Right atrium auricular region (tissue), 2 donors: ENCODE data around the gene SLC39A13. TPM values are rescaled to one million over a fixed set of nuclear protein-coding genes. Genes with fewer than 3 reads are reported as not detected.

Experiments used
- DNase-seq: peaks from one replicate; pipeline ENCODE4 v3.0.0-alpha.2; 2019; ENCODE audit warnings: low spot score
- H3K27ac ChIP-seq, 2 donors: fragments of 200-600 bp; sonication (generic); 1 replicate in 1 of 2; 2 replicates in 1 of 2; pipeline ENCODE4 v1.5.1; 2016 to 2019
- H3K27me3 ChIP-seq, 2 donors: fragments of 200-600 bp; sonication (generic); one replicate each; pipeline versions ENCODE4 v1.5.1 to v1.6.0; 2017 to 2019
- H3K36me3 ChIP-seq: fragments of 200-600 bp; sonication (generic); one replicate; pipeline ENCODE4 v1.5.1; 2016
- H3K4me1 ChIP-seq, 2 donors: fragments of 200-600 bp; sonication (generic); one replicate each; pipeline versions ENCODE4 v1.5.1 to v1.6.0; 2017 to 2019
- H3K4me3 ChIP-seq, 2 donors: fragments of 200-600 bp; sonication (generic); 1 replicate in 1 of 2; 2 replicates in 1 of 2; pipeline ENCODE4 v1.5.1; 2017 to 2019; ENCODE audit warnings: mild to moderate bottlenecking in 1 of 2, moderate library complexity in 1 of 2
- H3K9me3 ChIP-seq, 2 donors: fragments of 200-600 bp; sonication (generic); one replicate each; pipeline ENCODE4 v1.5.1; 2019
- CTCF ChIP-seq, 2 donors: fragments of 200-600 bp; sonication (generic); IDR thresholded peaks; one replicate each; pipeline ENCODE4 v1.5.1; 2019; ENCODE audit warnings: antibody characterized with exemption in 2 of 2
- total RNA-seq, 2 donors: library from RNA; depleted of rRNA; stranded (reverse); fragments of >200 nt; gene quantifications; one replicate each; pipeline ENCODE4 v1.1.0, GENCODE V29; 2016

Gene SLC39A13
- total RNA-seq, 2 donors from 2014 or later = 78.4 to 79.8 TPM

DNA sequence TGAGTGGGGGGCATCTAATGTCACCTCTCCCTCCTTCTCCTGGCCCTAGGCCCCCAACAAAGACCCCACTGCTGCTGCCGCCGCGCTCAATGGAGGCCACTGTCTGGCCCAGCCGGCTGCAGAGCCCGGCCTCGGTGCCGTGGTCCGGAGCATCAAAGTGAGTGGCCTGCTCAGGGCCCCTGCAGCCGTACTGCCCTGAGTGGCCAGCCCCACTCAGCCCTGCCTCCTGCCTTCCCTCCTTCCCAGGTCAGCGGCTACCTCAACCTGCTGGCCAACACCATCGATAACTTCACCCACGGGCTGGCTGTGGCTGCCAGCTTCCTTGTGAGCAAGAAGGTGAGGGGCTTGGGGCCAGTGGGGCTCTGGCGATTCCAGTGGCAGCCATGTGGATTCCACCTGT is 5.0 kb downstream of the SLC39A13 start:
- Histone ChIP-seq H3K4me3 (no peak overlapping the region), H3K9me3 (no peaks in the 10 kb centered on the region), H3K36me3 (peaks cover 57% of the 10 kb centered on the region), H3K27me3 (no peaks in the 10 kb centered on the region), H3K27ac (peak overlapping the region in 1 of 2 donors; percentile 94), H3K4me1 (peaks cover 0 to 72% of the 10 kb centered on the region in 2 donors)
- no peak for TF ChIP-seq CTCF (IDR thresholded peaks at IDR 0.05)
- no peak for DNase-seq

GRCh38 chr11:47413908-47414684 is 5.7 kb downstream of the SLC39A13 start:
- Histone ChIP-seq H3K4me1 (peaks cover 0 to 67% of the 10 kb centered on the region in 2 donors), H3K27ac (peak overlapping the region; percentile 80 to 94), H3K4me3 (no peak overlapping the region), H3K27me3 (no peaks in the 10 kb centered on the region), H3K9me3 (no peaks in the 10 kb centered on the region), H3K36me3 (peaks cover 65% of the 10 kb centered on the region)
- DNase-seq = no peak
- TF ChIP-seq CTCF (IDR thresholded peaks at IDR 0.05) = no peak

DNA sequence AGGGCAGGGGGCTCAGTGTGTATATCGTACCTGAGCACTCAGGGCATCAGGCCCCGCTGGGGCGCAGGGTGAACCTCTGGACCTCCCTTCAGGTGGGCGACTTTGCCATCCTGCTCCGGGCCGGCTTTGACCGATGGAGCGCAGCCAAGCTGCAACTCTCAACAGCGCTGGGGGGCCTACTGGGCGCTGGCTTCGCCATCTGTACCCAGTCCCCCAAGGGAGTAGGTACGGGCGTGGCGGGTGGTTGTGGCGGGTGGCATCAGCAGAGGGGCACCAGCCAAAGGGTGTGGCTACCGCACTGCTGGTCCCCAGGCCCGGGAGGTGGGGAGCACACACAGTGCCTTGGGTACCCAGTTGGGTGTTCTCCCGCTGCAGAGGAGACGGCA is 6.3 kb downstream of the SLC39A13 start:
- H3K27ac ChIP-seq = peak overlapping the region; percentile 80 to 94
- peaks cover 0 to 61% of the 10 kb centered on the region in 2 donors for H3K4me1 ChIP-seq
- no peaks in the 10 kb centered on the region for H3K9me3 ChIP-seq
- no peak overlapping the region for H3K4me3 ChIP-seq
- no peaks in the 10 kb centered on the region for H3K27me3 ChIP-seq
- no peak for TF ChIP-seq CTCF (IDR thresholded peaks at IDR 0.05)
- peaks cover 71% of the 10 kb centered on the region for H3K36me3 ChIP-seq
- DNase-seq = no peak

DNA sequence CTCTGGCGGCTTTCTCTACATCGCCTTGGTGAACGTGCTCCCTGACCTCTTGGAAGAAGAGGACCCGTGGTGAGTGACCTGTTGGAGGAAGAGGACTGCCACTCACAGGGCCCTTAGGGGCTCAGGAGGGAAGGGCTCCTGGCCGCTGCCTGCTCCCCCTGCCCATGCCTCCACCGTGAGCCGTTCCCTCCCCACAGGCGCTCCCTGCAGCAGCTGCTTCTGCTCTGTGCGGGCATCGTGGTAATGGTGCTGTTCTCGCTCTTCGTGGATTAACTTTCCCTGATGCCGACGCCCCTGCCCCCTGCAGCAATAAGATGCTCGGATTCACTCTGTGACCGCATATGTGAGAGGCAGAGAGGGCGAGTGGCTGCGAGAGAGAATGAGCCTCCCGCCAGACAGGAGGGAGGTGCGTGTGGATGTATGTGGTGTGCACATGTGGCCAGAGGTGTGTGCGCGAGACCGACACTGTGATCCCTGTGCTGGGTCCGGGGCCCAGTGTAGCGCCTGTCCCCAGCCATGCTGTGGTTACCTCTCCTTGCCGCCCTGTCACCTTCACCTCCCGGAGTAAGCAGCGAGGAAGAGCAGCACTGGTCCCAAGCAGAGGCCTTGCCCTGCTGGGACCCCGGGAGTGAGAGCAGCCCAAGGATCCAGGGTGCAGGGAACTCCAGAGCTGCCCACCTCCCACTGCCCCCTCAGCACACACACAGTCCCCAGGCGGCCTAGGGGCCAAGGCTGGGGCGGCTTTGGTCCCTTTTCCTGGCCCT is 6.9 kb downstream of the SLC39A13 start:
- DNase-seq = no peak
- no peaks in the 10 kb centered on the region for H3K27me3 ChIP-seq
- H3K4me3 ChIP-seq = no peak overlapping the region
- peaks cover 77% of the 10 kb centered on the region for H3K36me3 ChIP-seq
- H3K4me1 ChIP-seq = peaks cover 0 to 55% of the 10 kb centered on the region in 2 donors
- no peaks in the 10 kb centered on the region for H3K9me3 ChIP-seq
- H3K27ac ChIP-seq = peak overlapping the region; percentile 80 to 94
- TF ChIP-seq CTCF (IDR thresholded peaks at IDR 0.05) = no peak

- Histone ChIP-seq H3K4me1 (peaks cover 0 to 48% of the 10 kb centered on the region in 2 donors), H3K4me3 (no peak overlapping the region), H3K36me3 (peaks cover 79% of the 10 kb centered on the region), H3K9me3 (no peaks in the 10 kb centered on the region), H3K27ac (peak overlapping the region; percentile 80 to 94), H3K27me3 (no peaks in the 10 kb centered on the region)
- no peak for TF ChIP-seq CTCF (IDR thresholded peaks at IDR 0.05)
- DNase-seq = peak; percentile 93
Observed at GRCh38 chr11:47415949-47416472, 7.6 kb downstream of the SLC39A13 start.
